ENCODE data around the gene KRT9.
"Not testable (repeated sequence)": the region's sequence is repeated elsewhere in the genome, so short reads cannot be mapped to it uniquely, and the experiment has no call there.

The KRT9 gene

GRCh38 chr17:41617698-41618097, 45.8 kb upstream of the KRT9 start:
- TF ChIP-seq, protein P1, sequence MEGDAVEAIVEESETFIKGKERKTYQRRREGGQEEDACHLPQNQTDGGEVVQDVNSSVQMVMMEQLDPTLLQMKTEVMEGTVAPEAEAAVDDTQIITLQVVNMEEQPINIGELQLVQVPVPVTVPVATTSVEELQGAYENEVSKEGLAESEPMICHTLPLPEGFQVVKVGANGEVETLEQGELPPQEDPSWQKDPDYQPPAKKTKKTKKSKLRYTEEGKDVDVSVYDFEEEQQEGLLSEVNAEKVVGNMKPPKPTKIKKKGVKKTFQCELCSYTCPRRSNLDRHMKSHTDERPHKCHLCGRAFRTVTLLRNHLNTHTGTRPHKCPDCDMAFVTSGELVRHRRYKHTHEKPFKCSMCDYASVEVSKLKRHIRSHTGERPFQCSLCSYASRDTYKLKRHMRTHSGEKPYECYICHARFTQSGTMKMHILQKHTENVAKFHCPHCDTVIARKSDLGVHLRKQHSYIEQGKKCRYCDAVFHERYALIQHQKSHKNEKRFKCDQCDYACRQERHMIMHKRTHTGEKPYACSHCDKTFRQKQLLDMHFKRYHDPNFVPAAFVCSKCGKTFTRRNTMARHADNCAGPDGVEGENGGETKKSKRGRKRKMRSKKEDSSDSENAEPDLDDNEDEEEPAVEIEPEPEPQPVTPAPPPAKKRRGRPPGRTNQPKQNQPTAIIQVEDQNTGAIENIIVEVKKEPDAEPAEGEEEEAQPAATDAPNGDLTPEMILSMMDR (IDR thresholded peaks at IDR 0.05; ENCODE audit: insufficient read depth, low read length, missing control alignments): no peak
- no peak overlapping the region for H3K4me3 ChIP-seq (ENCODE audit: low read depth, low read length)
- POLR2A ChIA-PET: no interaction called here
- CTCF ChIA-PET: interaction anchor here (1.8 to 2.0 kb wide), 2 partner anchors 31 to 69 kb away, joined by 7 read pairs; no protein-coding TSS in a partner anchor
- DNase-seq (ENCODE audit: low read depth, low spot score): no peak

GRCh38 chr17:41617136-41617535, 45.3 kb upstream of the KRT9 start:
- H3K4me3 ChIP-seq (ENCODE audit: low read depth, low read length): no peak overlapping the region
- POLR2A ChIA-PET: no interaction called here
- CTCF ChIA-PET: no interaction called here
- no peak for DNase-seq (ENCODE audit: low read depth, low spot score)
- TF ChIP-seq, protein P1 (IDR thresholded peaks at IDR 0.05; ENCODE audit: insufficient read depth, low read length, missing control alignments): no peak

- POLR2A ChIA-PET: not testable (repeated sequence)
These were observed 44.6 kb upstream of the KRT9 start for GRCh38 chr17:41616486-41616885.

DNA sequence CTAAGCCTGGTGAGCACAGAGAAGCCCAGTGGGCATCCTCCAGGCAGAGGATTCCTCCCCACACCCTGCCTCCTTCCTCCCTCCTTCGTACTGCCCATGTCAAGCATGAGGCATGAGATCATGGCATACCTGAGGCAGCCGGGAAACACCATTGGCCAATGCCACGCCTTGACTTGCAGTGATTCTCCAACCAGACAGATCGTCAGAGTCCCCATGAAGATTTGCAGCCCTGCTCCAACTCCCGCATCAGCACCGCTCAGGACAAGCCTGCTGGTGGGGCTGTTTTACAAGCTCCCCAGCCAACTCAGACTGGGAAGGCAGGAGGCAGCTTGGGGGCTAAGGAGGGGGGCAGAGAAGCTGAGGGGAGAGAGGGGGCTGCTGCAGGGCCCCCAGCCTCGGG, 43.6 kb upstream of the KRT9 start:
- TF ChIP-seq, protein P1 (IDR thresholded peaks at IDR 0.05; ENCODE audit: insufficient read depth, low read length, missing control alignments): no peak

More at GRCh38 chr17:41616486-41616885, 44.6 kb upstream of the KRT9 start:
- not testable (repeated sequence) for H3K4me3 ChIP-seq (ENCODE audit: low read depth, low read length); DNase-seq (ENCODE audit: low read depth, low spot score)
- CTCF ChIA-PET: interaction anchor here (0.9 kb wide), 1 partner anchor 67 kb away, joined by 3 read pairs; no protein-coding TSS in a partner anchor

DNA sequence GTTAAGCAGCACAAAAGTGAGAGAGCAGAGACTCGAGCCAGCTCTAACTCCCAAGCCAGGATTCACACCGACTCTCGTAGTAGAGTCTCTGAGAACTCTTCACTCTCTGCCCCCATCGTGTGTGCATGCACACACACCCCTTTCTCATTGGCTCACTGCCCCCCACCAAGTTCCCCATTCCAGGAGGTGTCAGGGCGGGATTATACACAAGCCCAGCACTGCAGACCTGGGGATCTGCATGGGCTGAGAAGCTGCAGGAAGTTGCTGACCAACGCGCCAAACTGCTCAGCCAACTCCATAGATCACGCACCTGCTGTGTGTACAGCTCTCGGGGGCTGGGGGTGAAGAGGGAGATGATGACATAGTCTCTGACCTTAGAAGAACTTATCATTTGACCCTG, 42.9 kb upstream of the KRT9 start:
- DNase-seq (ENCODE audit: low read depth, low spot score); POLR2A ChIA-PET; H3K4me3 ChIP-seq (ENCODE audit: low read depth, low read length): not testable (repeated sequence)
- CTCF ChIA-PET: interaction anchor here (1.4 kb wide), 1 partner anchor 33 kb away, joined by 3 read pairs; no protein-coding TSS in a partner anchor

More for the DNA sequence above, 43.6 kb upstream of the KRT9 start:
- DNase-seq (ENCODE audit: low read depth, low spot score): no peak
- ChIA-PET CTCF (interaction anchor here (1.4 kb wide), 1 partner anchor 33 kb away, joined by 3 read pairs; no protein-coding TSS in a partner anchor), POLR2A (no interaction called here)
- no peak overlapping the region for H3K4me3 ChIP-seq (ENCODE audit: low read depth, low read length)

- ChIA-PET POLR2A (no interaction called here), CTCF (interaction anchor here (1.4 kb wide), 1 partner anchor 34 kb away, joined by 3 read pairs; no protein-coding TSS in a partner anchor)
- no peak overlapping the region for H3K4me3 ChIP-seq (ENCODE audit: low read depth, low read length)
- TF ChIP-seq, protein P1 (IDR thresholded peaks at IDR 0.05; ENCODE audit: insufficient read depth, low read length, missing control alignments): no peak
- no peak for DNase-seq (ENCODE audit: low read depth, low spot score)
These were observed 42.2 kb upstream of the KRT9 start for GRCh38 chr17:41614098-41614497.

- ChIA-PET CTCF (interaction anchor here (4.5 kb wide), 1 partner anchor 35 kb away, joined by 23 read pairs; no protein-coding TSS in a partner anchor), POLR2A (no interaction called here)
- TF ChIP-seq, protein P1 (IDR thresholded peaks at IDR 0.05; ENCODE audit: insufficient read depth, low read length, missing control alignments): no peak
- no peak overlapping the region for H3K4me3 ChIP-seq (ENCODE audit: low read depth, low read length)
- no peak for DNase-seq (ENCODE audit: low read depth, low spot score)
These were observed 41.6 kb upstream of the KRT9 start for GRCh38 chr17:41613277-41614082.

GRCh38 chr17:41612376-41613160, 40.7 kb upstream of the KRT9 start, which contains the start of gene KRT16:
Gene KRT16, minus strand, starts transcription at chr17:41612767. Its CDS starts 79 bp downstream, at chr17:41612688.
- CTCF ChIA-PET: interaction anchor here (4.5 kb wide), 1 partner anchor 36 kb away, joined by 23 read pairs; no protein-coding TSS in a partner anchor
- not testable (repeated sequence) for DNase-seq (ENCODE audit: low read depth, low spot score)

More at GRCh38 chr17:41612376-41613160, 40.7 kb upstream of the KRT9 start, which contains the start of gene KRT16:
- POLR2A ChIA-PET; H3K4me3 ChIP-seq (ENCODE audit: low read depth, low read length): not testable (repeated sequence)
